ENCODE data around the gene EPS15. TPM values are rescaled to one million over a fixed set of nuclear protein-coding genes. Genes with fewer than 3 reads are reported as not detected.

EPS15 gene
- total RNA-seq, 1 experiment from 2014 or later, result 54.4 TPM

- no peaks in the 10 kb centered on the region for H3K9me3 ChIP-seq (ENCODE audit: control insufficient read depth, insufficient read depth, low read depth, low read length)
- DNase-seq (ENCODE audit: low read depth, low spot score), result no peak
- CTCF ChIA-PET, result no interaction called here
- BruUV-seq (replicated peaks), result no TSS peak
- no peak for ATAC-seq
- H3K27me3 ChIP-seq (ENCODE audit: control insufficient read depth, insufficient read depth, low read length), result no peaks in the 10 kb centered on the region
- in situ Hi-C loops (cut with HindIII; ENCODE audit: low pct_unique_long_range_greater_than_20kb, low sequenced_read_pairs), result no loop called here
- POLR2A ChIA-PET, result no interaction called here
- intact Hi-C loops (cut with micrococcal nuclease; ENCODE audit: unreplicated experiment), result no loop called here
- H3K4me3 ChIP-seq (ENCODE audit: low read depth in 2 of 2, low read length in 2 of 2), result no peak overlapping the region
- no peak overlapping the region for H3K27ac ChIP-seq (ENCODE audit: low read length)
- no peaks in the 10 kb centered on the region for H3K36me3 ChIP-seq (ENCODE audit: control insufficient read depth, insufficient read depth, low read length)
- H3K4me1 ChIP-seq (ENCODE audit: control insufficient read depth, insufficient read depth, low read length), result peaks cover 7% of the 10 kb centered on the region
- no peak for TF ChIP-seq CTCF (IDR thresholded peaks at IDR 0.05)
- no peak for TF ChIP-seq TCF7L2 (IDR thresholded peaks at IDR 0.05; ENCODE audit: low read depth, low read length)
- TF ChIP-seq POLR2AphosphoS5 (IDR thresholded peaks at IDR 0.05; ENCODE audit: low read depth, low read length), result no peak
- TF ChIP-seq REST (IDR thresholded peaks at IDR 0.05; ENCODE audit: insufficient read depth in 1 of 2, low read depth in 2 of 2, low read length in 1 of 2), result no peak
- TF ChIP-seq SIN3A (IDR thresholded peaks at IDR 0.05; ENCODE audit: borderline replicate concordance, insufficient read depth, low read depth, low read length), result no peak
Measured at GRCh38 chr1:51524817-51525216, 5.8 kb upstream of the EPS15 start.

GRCh38 chr1:51523931-51524330, 4.9 kb upstream of the EPS15 start:
- Histone ChIP-seq H3K9me3 (ENCODE audit: control insufficient read depth, insufficient read depth, low read depth, low read length) (no peaks in the 10 kb centered on the region), H3K27me3 (ENCODE audit: control insufficient read depth, insufficient read depth, low read length) (no peaks in the 10 kb centered on the region), H3K27ac (ENCODE audit: low read length) (no peak overlapping the region), H3K4me1 (ENCODE audit: control insufficient read depth, insufficient read depth, low read length) (peaks cover 9% of the 10 kb centered on the region), H3K4me3 (ENCODE audit: low read depth in 2 of 2, low read length in 2 of 2) (no peak overlapping the region), H3K36me3 (ENCODE audit: control insufficient read depth, insufficient read depth, low read length) (no peaks in the 10 kb centered on the region)
- ChIA-PET POLR2A (no interaction called here), CTCF (no interaction called here)
- no peak for ATAC-seq
- DNase-seq (ENCODE audit: low read depth, low spot score), result no peak
- BruUV-seq (replicated peaks), result no TSS peak
- TF ChIP-seq POLR2AphosphoS5 (IDR thresholded peaks at IDR 0.05; ENCODE audit: low read depth, low read length), result no peak
- no peak for TF ChIP-seq REST (IDR thresholded peaks at IDR 0.05; ENCODE audit: insufficient read depth in 1 of 2, low read depth in 2 of 2, low read length in 1 of 2)
- TF ChIP-seq CTCF (IDR thresholded peaks at IDR 0.05), result no peak
- TF ChIP-seq SIN3A (IDR thresholded peaks at IDR 0.05; ENCODE audit: borderline replicate concordance, insufficient read depth, low read depth, low read length), result no peak
- TF ChIP-seq TCF7L2 (IDR thresholded peaks at IDR 0.05; ENCODE audit: low read depth, low read length), result no peak
- in situ Hi-C loops (cut with HindIII; ENCODE audit: low pct_unique_long_range_greater_than_20kb, low sequenced_read_pairs) (no loop called here), intact Hi-C loops (cut with micrococcal nuclease; ENCODE audit: unreplicated experiment) (no loop called here)

Data from Panc1 (cell line).